Neural crest cell (in vitro differentiated cells): ENCODE results near the gene PLOD2. TPM values are rescaled to one million over a fixed set of nuclear protein-coding genes. Genes with fewer than 3 reads are reported as not detected.

Experiments used
- DNase-seq: peaks from one replicate; pipeline ENCODE4 v3.0.0; 2021; ENCODE audit warnings: low read depth, mixed read lengths, low spot score
- H3K27ac Mint-ChIP-seq: one replicate; pipeline ENCODE4 v1.8.0; 2021; ENCODE audit warnings: mild to moderate bottlenecking, mixed read lengths; ENCODE audit not compliant: unreplicated experiment
- H3K27me3 Mint-ChIP-seq: 2 replicates; pipeline ENCODE4 v1.8.0; 2021; ENCODE audit warnings: low read depth, mild to moderate bottlenecking, mixed read lengths
- H3K36me3 Mint-ChIP-seq: 2 replicates; pipeline ENCODE4 v1.8.0; 2021; ENCODE audit warnings: low read depth, mild to moderate bottlenecking, mixed read lengths
- H3K4me1 Mint-ChIP-seq: 2 replicates; pipeline ENCODE4 v1.8.0; 2021; ENCODE audit warnings: mixed read lengths
- H3K4me3 Mint-ChIP-seq: one replicate; pipeline ENCODE4 v1.8.0; 2021; ENCODE audit warnings: mild to moderate bottlenecking, mixed read lengths
- H3K9me3 Mint-ChIP-seq: 2 replicates; pipeline ENCODE4 v1.8.0; 2021; ENCODE audit warnings: mixed read lengths
- total RNA-seq: library from RNA; stranded (reverse); gene quantifications from 2 replicates; pipeline ENCODE4 v1.2.1, GENCODE V29; 2021
- TF ChIP-seq, protein P1 (sequence below): fragments of 200-600 bp; sonication (generic); conservative IDR thresholded peaks from 2 replicates; pipeline ENCODE4 v1.5.0; 2021; ENCODE audit warnings: antibody characterized with exemption, mild to moderate bottlenecking

Gene PLOD2
- total RNA-seq, 1 donor from 2014 or later, result 12.7 TPM

DNA sequence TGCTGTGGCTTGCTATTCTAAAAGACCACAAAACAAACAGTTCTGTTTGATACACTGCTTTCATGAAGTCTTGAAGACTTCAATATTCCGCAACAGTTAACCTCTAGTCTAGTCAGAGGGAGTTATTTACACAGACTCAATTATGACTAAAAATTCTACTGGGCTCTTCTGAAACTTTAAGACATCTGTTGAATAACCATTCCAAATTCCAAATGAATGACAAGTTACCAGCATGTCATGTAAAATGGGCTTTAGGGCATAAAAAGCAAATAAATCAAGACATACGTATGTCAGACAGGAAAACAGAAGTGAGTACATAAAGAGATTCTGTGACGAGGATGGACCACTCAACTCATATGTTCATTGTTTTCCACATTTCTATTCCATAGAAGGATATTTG is 93.9 kb downstream of the PLOD2 start:
- Mint-ChIP-seq H3K27ac (no peak overlapping the region), H3K9me3 (no peaks in the 10 kb centered on the region), H3K27me3 (no peaks in the 10 kb centered on the region), H3K4me1 (peaks cover 4% of the 10 kb centered on the region), H3K36me3 (no peaks in the 10 kb centered on the region), H3K4me3 (no peak overlapping the region)
- TF ChIP-seq, protein P1, sequence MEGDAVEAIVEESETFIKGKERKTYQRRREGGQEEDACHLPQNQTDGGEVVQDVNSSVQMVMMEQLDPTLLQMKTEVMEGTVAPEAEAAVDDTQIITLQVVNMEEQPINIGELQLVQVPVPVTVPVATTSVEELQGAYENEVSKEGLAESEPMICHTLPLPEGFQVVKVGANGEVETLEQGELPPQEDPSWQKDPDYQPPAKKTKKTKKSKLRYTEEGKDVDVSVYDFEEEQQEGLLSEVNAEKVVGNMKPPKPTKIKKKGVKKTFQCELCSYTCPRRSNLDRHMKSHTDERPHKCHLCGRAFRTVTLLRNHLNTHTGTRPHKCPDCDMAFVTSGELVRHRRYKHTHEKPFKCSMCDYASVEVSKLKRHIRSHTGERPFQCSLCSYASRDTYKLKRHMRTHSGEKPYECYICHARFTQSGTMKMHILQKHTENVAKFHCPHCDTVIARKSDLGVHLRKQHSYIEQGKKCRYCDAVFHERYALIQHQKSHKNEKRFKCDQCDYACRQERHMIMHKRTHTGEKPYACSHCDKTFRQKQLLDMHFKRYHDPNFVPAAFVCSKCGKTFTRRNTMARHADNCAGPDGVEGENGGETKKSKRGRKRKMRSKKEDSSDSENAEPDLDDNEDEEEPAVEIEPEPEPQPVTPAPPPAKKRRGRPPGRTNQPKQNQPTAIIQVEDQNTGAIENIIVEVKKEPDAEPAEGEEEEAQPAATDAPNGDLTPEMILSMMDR, result no peak
- no peak for DNase-seq

DNA sequence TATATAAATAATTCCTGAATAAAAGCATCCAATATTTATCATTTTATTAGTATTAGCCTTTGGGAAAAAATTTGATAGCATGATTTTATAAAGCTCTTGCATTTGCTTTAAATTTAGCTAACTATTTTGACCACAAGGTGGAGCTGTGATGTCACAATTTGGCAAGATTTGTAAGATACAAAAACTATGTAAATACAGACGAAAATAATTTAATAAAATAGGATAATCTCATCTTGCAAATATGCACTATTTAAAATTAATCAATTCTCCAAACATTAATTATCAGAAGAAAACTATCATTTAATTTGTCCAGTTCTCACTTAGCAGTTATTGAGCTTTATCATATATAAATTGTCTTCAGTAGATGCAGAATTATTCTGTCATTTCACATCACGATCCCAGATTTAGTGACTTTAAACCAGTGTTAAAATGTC is 95.4 kb downstream of the PLOD2 start:
- Mint-ChIP-seq H3K27me3 (no peaks in the 10 kb centered on the region), H3K36me3 (no peaks in the 10 kb centered on the region), H3K27ac (no peak overlapping the region), H3K4me3 (no peak overlapping the region), H3K4me1 (no peaks in the 10 kb centered on the region), H3K9me3 (no peaks in the 10 kb centered on the region)
- TF ChIP-seq, protein P1, result peak; percentile 91
- peak; percentile 20 for DNase-seq

DNA sequence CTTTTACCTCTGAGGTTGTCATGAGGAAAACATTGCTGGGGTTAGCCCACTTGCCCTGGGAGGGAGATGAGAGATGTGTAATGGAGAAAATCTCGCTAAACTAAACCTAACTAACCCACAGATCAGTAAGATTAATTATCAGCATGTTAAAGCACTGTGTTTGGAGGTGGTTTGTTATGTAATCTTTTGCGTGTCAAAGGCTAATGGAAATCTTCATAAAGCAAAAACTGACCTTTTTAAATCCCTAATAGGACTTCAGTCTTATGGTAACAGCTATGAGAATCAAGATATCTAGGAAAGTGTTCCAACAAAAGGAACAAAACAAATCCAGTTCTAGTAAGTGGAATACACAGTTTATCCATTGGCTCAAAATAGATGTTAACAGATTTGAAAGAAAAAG is 102.7 kb downstream of the PLOD2 start:
- no peak for DNase-seq
- Mint-ChIP-seq H3K4me1 (no peaks in the 10 kb centered on the region), H3K36me3 (no peaks in the 10 kb centered on the region), H3K27ac (no peak overlapping the region), H3K9me3 (no peaks in the 10 kb centered on the region), H3K4me3 (no peak overlapping the region), H3K27me3 (no peaks in the 10 kb centered on the region)
- TF ChIP-seq, protein P1, result no peak

DNA sequence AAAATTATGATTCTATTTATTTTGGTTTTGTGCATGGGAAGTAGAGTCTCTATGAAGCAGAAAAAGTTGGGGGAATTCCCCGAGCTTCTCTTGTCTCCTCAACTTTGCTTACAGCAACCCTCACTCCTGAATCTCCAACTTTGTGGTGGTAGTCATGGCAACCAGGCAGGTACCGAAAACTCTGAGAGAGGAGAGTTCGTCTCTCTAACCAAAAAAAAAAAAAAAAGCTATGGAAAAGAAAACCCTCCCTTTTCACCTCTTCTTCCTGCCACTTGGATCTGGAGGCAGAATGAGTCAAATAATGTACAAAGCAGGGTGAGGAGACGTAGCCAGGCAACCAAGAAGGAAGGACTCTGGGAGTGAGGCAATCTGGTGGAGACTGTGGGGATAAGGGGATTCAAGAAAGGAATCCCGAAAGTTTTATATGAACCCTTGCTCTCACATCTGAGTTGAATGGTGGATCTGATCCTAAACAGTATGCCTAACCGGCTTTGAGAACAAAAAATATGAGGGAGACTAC is 108.1 kb downstream of the PLOD2 start:
- DNase-seq, result no peak
- no peaks in the 10 kb centered on the region for H3K36me3 Mint-ChIP-seq
- H3K9me3 Mint-ChIP-seq, result no peaks in the 10 kb centered on the region
- no peak overlapping the region for H3K4me3 Mint-ChIP-seq
- TF ChIP-seq, protein P1, result no peak
- H3K27ac Mint-ChIP-seq, result no peak overlapping the region
- H3K4me1 Mint-ChIP-seq, result peaks cover 3% of the 10 kb centered on the region
- no peaks in the 10 kb centered on the region for H3K27me3 Mint-ChIP-seq

DNA sequence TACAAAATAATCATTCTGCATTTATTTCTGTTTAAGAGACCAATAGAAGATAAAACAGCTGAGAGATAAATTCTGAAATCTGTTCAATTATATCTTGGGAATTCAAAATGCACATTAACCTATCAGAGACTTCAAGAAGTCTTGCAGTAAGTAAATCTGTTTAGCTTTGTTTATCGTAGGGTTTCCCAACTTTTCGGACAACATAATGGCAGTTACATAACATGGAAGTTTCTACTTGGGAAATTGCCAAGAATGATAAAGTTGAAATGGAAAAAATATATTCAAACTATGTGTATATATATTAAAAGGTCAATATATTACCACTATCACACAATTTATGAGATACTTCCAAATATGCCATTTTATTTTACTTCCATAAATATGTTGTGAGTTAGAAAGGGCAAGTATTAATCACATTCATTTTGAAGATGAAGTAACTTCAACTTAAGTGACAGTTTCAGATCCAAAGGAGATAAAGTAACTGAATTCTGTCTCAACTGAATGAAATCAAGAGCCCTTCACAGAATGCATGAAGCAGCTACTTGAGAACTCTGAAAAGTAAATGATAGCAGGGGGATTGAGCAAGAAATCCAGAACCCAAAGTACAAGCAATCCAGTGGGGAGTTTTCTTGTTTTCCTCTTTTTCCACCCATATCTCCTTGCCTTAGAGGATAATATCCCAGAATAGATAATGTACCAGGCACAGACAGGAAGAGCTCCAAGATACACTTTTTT is 108.8 kb downstream of the PLOD2 start:
- Mint-ChIP-seq H3K27ac (no peak overlapping the region), H3K9me3 (peaks cover 1% of the 10 kb centered on the region), H3K4me1 (peaks cover 3% of the 10 kb centered on the region), H3K27me3 (no peaks in the 10 kb centered on the region), H3K36me3 (no peaks in the 10 kb centered on the region), H3K4me3 (no peak overlapping the region)
- DNase-seq, result no peak
- TF ChIP-seq, protein P1, result no peak
